HepG2 (cell line): ENCODE results near the gene RHBDD2. TPM values are rescaled to one million over a fixed set of nuclear protein-coding genes. Genes with fewer than 3 reads are reported as not detected.

Experiments
- ATRX ChIP-seq: sonication (generic); formaldehyde crosslinking; IDR thresholded peaks from 2 replicates; pipeline ENCODE4 v1.4.0; 2020; ENCODE audit warnings: missing genetic modification reagents, borderline replicate concordance
- KLF6 ChIP-seq: IDR thresholded peaks from 2 replicates; pipeline ENCODE4 v1.8.0; 2016; ENCODE audit warnings: missing biosample characterization, missing genetic modification reagents
- MAFF ChIP-seq: IDR thresholded peaks from 2 replicates; pipeline ENCODE4 v1.6.1; 2011; ENCODE audit warnings: low read depth, low read length, improper control_type of control experiment
- MED1 ChIP-seq: sonication (generic); formaldehyde crosslinking; IDR thresholded peaks from 2 replicates; pipeline ENCODE4 v1.4.0; 2020; ENCODE audit warnings: missing genetic modification reagents
- PRDM10 ChIP-seq: sonication (generic); formaldehyde crosslinking; IDR thresholded peaks from 2 replicates; pipeline ENCODE4 v1.4.0; 2020; ENCODE audit warnings: low read depth, missing genetic modification reagents
- RELA ChIP-seq: sonication (generic); formaldehyde crosslinking; IDR thresholded peaks from 2 replicates; pipeline ENCODE4 v1.4.0; 2020; ENCODE audit warnings: missing genetic modification reagents
- REPIN1 ChIP-seq: sonication (generic); formaldehyde crosslinking; IDR thresholded peaks from 2 replicates; pipeline ENCODE4 v1.8.0; 2022; ENCODE audit warnings: missing genetic modification reagents, low read depth, mild to moderate bottlenecking, borderline replicate concordance
- RNF219 ChIP-seq: sonication (generic); formaldehyde crosslinking; IDR thresholded peaks from 2 replicates; pipeline ENCODE4 v1.5.0; 2020; ENCODE audit warnings: mild to moderate bottlenecking, missing genetic modification reagents
- TAF15 ChIP-seq: fragments of 200-400 bp; formaldehyde crosslinking; IDR thresholded peaks from one replicate; pipeline ENCODE4 v1.6.1; 2018; ENCODE audit warnings: mild to moderate bottlenecking, low read depth, low read length; ENCODE audit not compliant: poor library complexity, severe bottlenecking
- TFAP4 ChIP-seq: sonication (generic); IDR thresholded peaks from 2 replicates; pipeline ENCODE4 v1.6.1; 2016; ENCODE audit warnings: low read depth, borderline replicate concordance
- TOE1 ChIP-seq: sonication (generic); formaldehyde crosslinking; IDR thresholded peaks from 2 replicates; pipeline ENCODE4 v1.4.0; 2020; ENCODE audit warnings: mild to moderate bottlenecking, missing genetic modification reagents
- ZNF598 ChIP-seq: sonication (generic); formaldehyde crosslinking; IDR thresholded peaks from 2 replicates; pipeline ENCODE4 v1.5.1; 2020; ENCODE audit warnings: mild to moderate bottlenecking, missing genetic modification reagents, borderline replicate concordance
- ZNF605 ChIP-seq: sonication (generic); formaldehyde crosslinking; IDR thresholded peaks from 2 replicates; pipeline ENCODE4 v1.8.0; 2022; ENCODE audit warnings: mild to moderate bottlenecking, missing genetic modification reagents
- ZNF678 ChIP-seq: sonication (generic); formaldehyde crosslinking; IDR thresholded peaks from 2 replicates; pipeline ENCODE4 v1.4.0; 2020; ENCODE audit warnings: mild to moderate bottlenecking, missing genetic modification reagents
- ZNF703 ChIP-seq: sonication (generic); formaldehyde crosslinking; IDR thresholded peaks from 2 replicates; pipeline ENCODE4 v1.5.1; 2020; ENCODE audit warnings: missing genetic modification reagents, mild to moderate bottlenecking, moderate library complexity, borderline replicate concordance
- polyA plus RNA-seq, 8 experiments: library from polyadenylated mRNA; depleted of rRNA in 3 of 8; stranded (reverse) in 7 of 8; unstranded in 1 of 8; fragments of >200 nt; fragmentation: Illumina TruSeq in 4 of 8; extraction: Trizol in 4 of 8; gene quantifications; 2 replicates each; pipeline versions ENCODE4 v1.2.1 to v1.2.3, GENCODE V29; 2011 to 2016; ENCODE audit warnings: low read depth in 4 of 8, missing spikeins in 1 of 8, mixed read lengths in 1 of 8; ENCODE audit not compliant: insufficient read depth in 1 of 8
- total RNA-seq, 5 experiments: library from RNA; depleted of rRNA; stranded (reverse); fragments of >200 nt; fragmentation: Illumina TruSeq; extraction: Trizol; gene quantifications; 2 replicates each; pipeline ENCODE4 v1.2.3, GENCODE V29; 2016; ENCODE audit warnings: low read depth in 1 of 5
- TF ChIP-seq, protein P1 (sequence below): sonication (generic); formaldehyde crosslinking; IDR thresholded peaks from 2 replicates; pipeline ENCODE4 v1.5.1; 2020; ENCODE audit warnings: mild to moderate bottlenecking, missing genetic modification reagents, borderline replicate concordance

RHBDD2 gene
- total and polyA plus RNA-seq, 2 of the 13 experiments (the other 11 are each of a cell fraction or from before 2014, with no cell fraction given) = 23.1 to 26.4 TPM

GRCh38 chr7:75914655-75915415 lies 36.0 kb downstream of the RHBDD2 start, which contains the start of gene POR (continued):
- peak; percentile 99 for TF ChIP-seq PRDM10 (CRISPR knock-in tag)
- peak; percentile 93 for TF ChIP-seq KLF6 (CRISPR knock-in tag)
- TF ChIP-seq, protein P1, sequence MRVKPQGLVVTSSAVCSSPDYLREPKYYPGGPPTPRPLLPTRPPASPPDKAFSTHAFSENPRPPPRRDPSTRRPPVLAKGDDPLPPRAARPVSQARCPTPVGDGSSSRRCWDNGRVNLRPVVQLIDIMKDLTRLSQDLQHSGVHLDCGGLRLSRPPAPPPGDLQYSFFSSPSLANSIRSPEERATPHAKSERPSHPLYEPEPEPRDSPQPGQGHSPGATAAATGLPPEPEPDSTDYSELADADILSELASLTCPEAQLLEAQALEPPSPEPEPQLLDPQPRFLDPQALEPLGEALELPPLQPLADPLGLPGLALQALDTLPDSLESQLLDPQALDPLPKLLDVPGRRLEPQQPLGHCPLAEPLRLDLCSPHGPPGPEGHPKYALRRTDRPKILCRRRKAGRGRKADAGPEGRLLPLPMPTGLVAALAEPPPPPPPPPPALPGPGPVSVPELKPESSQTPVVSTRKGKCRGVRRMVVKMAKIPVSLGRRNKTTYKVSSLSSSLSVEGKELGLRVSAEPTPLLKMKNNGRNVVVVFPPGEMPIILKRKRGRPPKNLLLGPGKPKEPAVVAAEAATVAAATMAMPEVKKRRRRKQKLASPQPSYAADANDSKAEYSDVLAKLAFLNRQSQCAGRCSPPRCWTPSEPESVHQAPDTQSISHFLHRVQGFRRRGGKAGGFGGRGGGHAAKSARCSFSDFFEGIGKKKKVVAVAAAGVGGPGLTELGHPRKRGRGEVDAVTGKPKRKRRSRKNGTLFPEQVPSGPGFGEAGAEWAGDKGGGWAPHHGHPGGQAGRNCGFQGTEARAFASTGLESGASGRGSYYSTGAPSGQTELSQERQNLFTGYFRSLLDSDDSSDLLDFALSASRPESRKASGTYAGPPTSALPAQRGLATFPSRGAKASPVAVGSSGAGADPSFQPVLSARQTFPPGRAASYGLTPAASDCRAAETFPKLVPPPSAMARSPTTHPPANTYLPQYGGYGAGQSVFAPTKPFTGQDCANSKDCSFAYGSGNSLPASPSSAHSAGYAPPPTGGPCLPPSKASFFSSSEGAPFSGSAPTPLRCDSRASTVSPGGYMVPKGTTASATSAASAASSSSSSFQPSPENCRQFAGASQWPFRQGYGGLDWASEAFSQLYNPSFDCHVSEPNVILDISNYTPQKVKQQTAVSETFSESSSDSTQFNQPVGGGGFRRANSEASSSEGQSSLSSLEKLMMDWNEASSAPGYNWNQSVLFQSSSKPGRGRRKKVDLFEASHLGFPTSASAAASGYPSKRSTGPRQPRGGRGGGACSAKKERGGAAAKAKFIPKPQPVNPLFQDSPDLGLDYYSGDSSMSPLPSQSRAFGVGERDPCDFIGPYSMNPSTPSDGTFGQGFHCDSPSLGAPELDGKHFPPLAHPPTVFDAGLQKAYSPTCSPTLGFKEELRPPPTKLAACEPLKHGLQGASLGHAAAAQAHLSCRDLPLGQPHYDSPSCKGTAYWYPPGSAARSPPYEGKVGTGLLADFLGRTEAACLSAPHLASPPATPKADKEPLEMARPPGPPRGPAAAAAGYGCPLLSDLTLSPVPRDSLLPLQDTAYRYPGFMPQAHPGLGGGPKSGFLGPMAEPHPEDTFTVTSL (CRISPR knock-in tag) = no peak
- peak; percentile 34; the same call in 1 of the 2 replicates for TF ChIP-seq ZNF598 (CRISPR knock-in tag)
- TF ChIP-seq TAF15 = no peak
- TF ChIP-seq MED1 (CRISPR knock-in tag) = peak; percentile 88
- no peak for TF ChIP-seq ZNF703 (CRISPR knock-in tag)
- no peak for TF ChIP-seq RNF219 (CRISPR knock-in tag)
- TF ChIP-seq ZNF605 = peak; percentile 72; the same call in 1 of the 2 replicates
- TF ChIP-seq TOE1 (CRISPR knock-in tag) = 0 out of 2 replicates have a peak, but pooled peaks have one; percentile 52
- no peak; the same call in 1 of the 2 replicates for TF ChIP-seq MAFF
- TF ChIP-seq RELA = no peak
- no peak for TF ChIP-seq ZNF678 (CRISPR knock-in tag)
- no peak for TF ChIP-seq ATRX
- TF ChIP-seq REPIN1 = peak; percentile 97
- no peak; the same call in 1 of the 2 replicates for TF ChIP-seq TFAP4
